OCI-LY7 (cell line): Measurements from ENCODE around the gene MAS1. TPM values are rescaled to one million over a fixed set of nuclear protein-coding genes. Genes with fewer than 3 reads are reported as not detected.

Source experiments
- BruUV-seq: library from RNA; stranded (reverse); fragments of 400-500 nt; replicated peaks from 2 replicates; lab custom pipeline; 2021; lab: Mats Ljungman, UMichigan
- CTCF ChIA-PET: fragments of 300-600 bp; sonication (Branson Sonifier 250); formaldehyde crosslinking; loops from one replicate; lab custom pipeline; 2022; ENCODE audit warnings: antibody characterized with exemption; ENCODE audit not compliant: unreplicated experiment; lab: Charles Lee
- POLR2A ChIA-PET: fragments of 300-600 bp; sonication (Branson Sonifier 250); formaldehyde crosslinking; loops from one replicate; lab custom pipeline; 2022; ENCODE audit warnings: antibody characterized with exemption; lab: Charles Lee
- DNase-seq: peaks from one replicate; pipeline ENCODE4 v3.0.0-alpha.2; 2015; ENCODE audit warnings: low spot score
- H2AFZ ChIP-seq: fragments of 200-600 bp; sonication (generic), shearing (Covaris generic); 2 replicates; pipeline ENCODE4 v1.6.1; 2014; ENCODE audit warnings: mild to moderate bottlenecking, antibody characterized with exemption, low read length, moderate library complexity
- H3K27ac ChIP-seq: fragments of 200-600 bp; sonication (generic); 2 replicates; pipeline ENCODE4 v1.5.1; 2014; ENCODE audit warnings: mixed run types, low read depth, mild to moderate bottlenecking, moderate library complexity, low read length, inconsistent platforms; ENCODE audit not compliant: poor library complexity, severe bottlenecking
- H3K36me3 ChIP-seq: fragments of 200-600 bp; sonication (generic); 2 replicates; pipeline ENCODE4 v1.6.1; 2014; ENCODE audit warnings: mild to moderate bottlenecking, antibody characterized with exemption, low read length, moderate library complexity, mixed read lengths; ENCODE audit not compliant: insufficient read depth
- H3K4me1 ChIP-seq: fragments of 200-600 bp; sonication (generic); 2 replicates; pipeline ENCODE4 v1.5.1; 2014; ENCODE audit warnings: mild to moderate bottlenecking, low read length; ENCODE audit not compliant: insufficient read depth, poor library complexity, severe bottlenecking
- H3K4me2 ChIP-seq: fragments of 200-600 bp; sonication (generic); 2 replicates; pipeline ENCODE4 v1.6.1; 2014; ENCODE audit warnings: mild to moderate bottlenecking, low read length
- H3K4me3 ChIP-seq: fragments of 200-600 bp; sonication (generic); 2 replicates; pipeline ENCODE4 v1.5.1; 2014; ENCODE audit warnings: mild to moderate bottlenecking, low read depth, low read length; ENCODE audit not compliant: poor library complexity, severe bottlenecking
- H3K79me2 ChIP-seq: fragments of 200-600 bp; sonication (generic); 2 replicates; pipeline ENCODE4 v1.6.1; 2016; ENCODE audit warnings: low read depth, mild to moderate bottlenecking, low read length, moderate library complexity, mixed read lengths; ENCODE audit not compliant: insufficient read depth
- H3K9me2 ChIP-seq: fragments of 200-600 bp; sonication (generic); 2 replicates; pipeline ENCODE4 v1.6.1; 2016; ENCODE audit warnings: mild to moderate bottlenecking, low read length, mixed read lengths; ENCODE audit not compliant: insufficient read depth
- H3K9me3 ChIP-seq: fragments of 200-600 bp; sonication (generic); 2 replicates; pipeline ENCODE4 v1.6.1; 2014; ENCODE audit warnings: mild to moderate bottlenecking, mixed run types, low read length, mixed read lengths
- H4K20me1 ChIP-seq: fragments of 200-600 bp; sonication (generic); 2 replicates; pipeline ENCODE4 v1.6.1; 2014; ENCODE audit warnings: mild to moderate bottlenecking, antibody characterized with exemption, low read length, moderate library complexity, mixed read lengths; ENCODE audit not compliant: insufficient read depth
- CTCF ChIP-seq: fragments of 200-600 bp; sonication (generic); conservative IDR thresholded peaks from 2 replicates; pipeline ENCODE4 v1.5.1; 2014; ENCODE audit warnings: mild to moderate bottlenecking, antibody characterized with exemption, low read length, moderate library complexity, mixed read lengths
- EZH2phosphoT487 ChIP-seq: fragments of 200-600 bp; sonication (generic); IDR thresholded peaks from 2 replicates; pipeline ENCODE4 v1.6.1; 2018; ENCODE audit warnings: low read depth, borderline replicate concordance, mild to moderate bottlenecking, mixed run types, antibody characterized with exemption, low read length, moderate library complexity, mixed read lengths
- intact Hi-C: fragments of 100-400 bp; cut with micrococcal nuclease; formaldehyde crosslinking; loops from one replicate; pipeline ENCODE4 v1.10.0; 2022; ENCODE audit not compliant: unreplicated experiment
- total RNA-seq, 2 experiments: library from RNA; depleted of rRNA in 1 of 2; stranded (reverse); fragments of >200 nt in 1 of 2; shearing (Covaris generic) in 1 of 2; gene quantifications; 2 replicates each; pipeline ENCODE4 v1.2.3, GENCODE V29; 2014 to 2022

Gene MAS1
- total RNA-seq, 2 experiments from 2014 or later, result under 0.01 TPM; not detected in 1

- intact Hi-C loops, result no loop called here
- CTCF ChIA-PET, result no interaction called here
Measured at GRCh38 chr6:159877256-159877808, 13.5 kb upstream of the MAS1 start.

GRCh38 chr6:159878341-159878740 is 12.4 kb upstream of the MAS1 start:
- no peaks in the 10 kb centered on the region for H3K9me2 ChIP-seq
- no TSS peak for BruUV-seq
- ChIA-PET CTCF (no interaction called here), POLR2A (no interaction called here)
- no peak overlapping the region for H2AFZ ChIP-seq
- H3K4me3 ChIP-seq, result no peak overlapping the region
- no peak overlapping the region for H3K4me2 ChIP-seq
- H3K79me2 ChIP-seq, result no peaks in the 10 kb centered on the region
- peaks cover 10% of the 10 kb centered on the region for H3K4me1 ChIP-seq
- intact Hi-C loops, result no loop called here
- DNase-seq, result no peak
- TF ChIP-seq CTCF (no peak), EZH2phosphoT487 (no peak)
- H3K36me3 ChIP-seq, result no peaks in the 10 kb centered on the region
- no peaks in the 10 kb centered on the region for H4K20me1 ChIP-seq
- H3K27ac ChIP-seq, result no peak overlapping the region
- no peaks in the 10 kb centered on the region for H3K9me3 ChIP-seq

More at GRCh38 chr6:159877256-159877808, 13.5 kb upstream of the MAS1 start:
- H3K4me3 ChIP-seq, result no peak overlapping the region
- BruUV-seq, result no TSS peak
- no peaks in the 10 kb centered on the region for H3K9me2 ChIP-seq
- TF ChIP-seq EZH2phosphoT487, result no peak
- TF ChIP-seq CTCF, result no peak
- H3K27ac ChIP-seq, result no peak overlapping the region
- no peaks in the 10 kb centered on the region for H3K9me3 ChIP-seq
- H2AFZ ChIP-seq, result no peak overlapping the region
- no peak for DNase-seq
- H3K36me3 ChIP-seq, result no peaks in the 10 kb centered on the region
- no peaks in the 10 kb centered on the region for H3K79me2 ChIP-seq
- POLR2A ChIA-PET, result no interaction called here
- H3K4me1 ChIP-seq, result peaks cover 10% of the 10 kb centered on the region
- no peak overlapping the region for H3K4me2 ChIP-seq
- no peaks in the 10 kb centered on the region for H4K20me1 ChIP-seq

- Histone ChIP-seq H3K4me1 (peaks cover 13% of the 10 kb centered on the region), H3K4me2 (no peak overlapping the region), H3K9me2 (no peaks in the 10 kb centered on the region), H3K9me3 (no peaks in the 10 kb centered on the region), H2AFZ (no peak overlapping the region), H3K27ac (no peak overlapping the region), H4K20me1 (no peaks in the 10 kb centered on the region), H3K36me3 (no peaks in the 10 kb centered on the region), H3K79me2 (no peaks in the 10 kb centered on the region), H3K4me3 (no peak overlapping the region)
- intact Hi-C loops, result no loop called here
- CTCF ChIA-PET, result interaction anchor here (0.7 kb wide), 1 partner anchor 495 kb away, joined by 3 read pairs; no protein-coding TSS in a partner anchor
- POLR2A ChIA-PET, result no interaction called here
- BruUV-seq, result no TSS peak
- no peak for TF ChIP-seq CTCF
- no peak for TF ChIP-seq EZH2phosphoT487
- DNase-seq, result no peak
Measured at GRCh38 chr6:159879856-159880255, 10.9 kb upstream of the MAS1 start.
